HG02938 (cell line): ENCODE data around the gene DNAJC4.

ENCODE experiments used
- ATAC-seq: cut with Tn5 transposase; IDR thresholded peaks from one replicate; pipeline ENCODE4 v1.9.1; 2021; ENCODE audit warnings: mild to moderate bottlenecking, moderate library complexity; ENCODE audit not compliant: unreplicated experiment

Gene DNAJC4

GRCh38 chr11:64230171-64230984 lies at the start of gene DNAJC4:
DNAJC4 (plus strand) TSS chr11:64230548; CDS start chr11:64230855, 307 bp downstream.
- peak; percentile 43 for ATAC-seq

- ATAC-seq, result no peak
These were observed 49.5 kb upstream of the DNAJC4 start for GRCh38 chr11:64180891-64181290.

- ATAC-seq, result no peak
These were observed 48.6 kb upstream of the DNAJC4 start for GRCh38 chr11:64181506-64182411.

- no peak for ATAC-seq
These were observed 46.5 kb upstream of the DNAJC4 start for GRCh38 chr11:64183890-64184289.

GRCh38 chr11:64185175-64185692 lies 45.1 kb upstream of the DNAJC4 start:
- peak; percentile 1 for ATAC-seq

- peak; percentile 78 for ATAC-seq
These were observed 44.5 kb upstream of the DNAJC4 start, which contains the start of gene STIP1 for GRCh38 chr11:64185693-64186491. STIP1 (plus strand) TSS chr11:64186171; CDS start chr11:64186262, 91 bp downstream.

- ATAC-seq, result no peak
These were observed 43.7 kb upstream of the DNAJC4 start for GRCh38 chr11:64186492-64187165.

- no peak for ATAC-seq
These were observed 37.9 kb upstream of the DNAJC4 start for GRCh38 chr11:64192434-64192833.

GRCh38 chr11:64196626-64197025 lies 33.7 kb upstream of the DNAJC4 start:
- no peak for ATAC-seq

- ATAC-seq, result no peak
These were observed 31.8 kb upstream of the DNAJC4 start for GRCh38 chr11:64198511-64198910.

GRCh38 chr11:64201543-64201942 lies 28.8 kb upstream of the DNAJC4 start:
- no peak for ATAC-seq

- ATAC-seq, result no peak
These were observed 27.4 kb upstream of the DNAJC4 start for GRCh38 chr11:64202992-64203391.

GRCh38 chr11:64203421-64204079 lies 26.8 kb upstream of the DNAJC4 start:
- no peak for ATAC-seq

GRCh38 chr11:64204080-64204440 lies 26.3 kb upstream of the DNAJC4 start:
- no peak for ATAC-seq

GRCh38 chr11:64204464-64204989 lies 25.8 kb upstream of the DNAJC4 start:
- ATAC-seq, result no peak

GRCh38 chr11:64206457-64207255 lies 23.7 kb upstream of the DNAJC4 start, which contains the start of gene FERMT3:
FERMT3 (plus strand) TSS chr11:64206721; CDS start chr11:64207365, 644 bp downstream.
- ATAC-seq, result no peak

GRCh38 chr11:64207256-64208085 lies 22.9 kb upstream of the DNAJC4 start:
- peak; percentile 69 for ATAC-seq
